Ectodermal cell (in vitro differentiated cells): Measurements from ENCODE around the gene TBC1D22A. TPM values are rescaled to one million over a fixed set of nuclear protein-coding genes. Genes with fewer than 3 reads are reported as not detected.

Experiments used
- H3K27ac ChIP-seq: 2 replicates; pipeline ENCODE4 v1.7.0; 2013; ENCODE audit warnings: mild to moderate bottlenecking, low read depth, low read length; ENCODE audit not compliant: insufficient read depth, poor library complexity, severe bottlenecking
- H3K27me3 ChIP-seq: 2 replicates; pipeline ENCODE4 v1.7.0; 2013; ENCODE audit warnings: mild to moderate bottlenecking, low read length; ENCODE audit not compliant: insufficient read depth, control insufficient read depth, poor library complexity, severe bottlenecking
- H3K36me3 ChIP-seq: one replicate; pipeline ENCODE4 v1.7.0; 2013; ENCODE audit warnings: low read length; ENCODE audit not compliant: control insufficient read depth, insufficient read depth
- H3K4me1 ChIP-seq: one replicate; pipeline ENCODE4 v1.7.0; 2013; ENCODE audit warnings: low read length; ENCODE audit not compliant: control insufficient read depth, insufficient read depth
- H3K4me3 ChIP-seq: 2 replicates; pipeline ENCODE4 v1.7.0; 2013; ENCODE audit warnings: low read depth, low read length, control low read depth; ENCODE audit not compliant: insufficient read depth
- H3K9me3 ChIP-seq: 2 replicates; pipeline ENCODE4 v1.7.0; 2013; ENCODE audit warnings: mild to moderate bottlenecking, low read length, moderate library complexity; ENCODE audit not compliant: control insufficient read depth
- WGBS, 2 experiments: methylation state at CpG; one replicate each; pipeline ENCODE4 v1.1.7; 2013; ENCODE audit warnings: missing lambda C conversion rate in 2 of 2; 5-methylcytosine and 5-hydroxymethylcytosine counted together
- polyA plus RNA-seq, 4 experiments: library from polyadenylated mRNA; stranded (reverse); fragments of 50-300 nt; gene quantifications; one replicate each; pipeline ENCODE4 v1.2.3, GENCODE V29; 2013

TBC1D22A gene, protein sequence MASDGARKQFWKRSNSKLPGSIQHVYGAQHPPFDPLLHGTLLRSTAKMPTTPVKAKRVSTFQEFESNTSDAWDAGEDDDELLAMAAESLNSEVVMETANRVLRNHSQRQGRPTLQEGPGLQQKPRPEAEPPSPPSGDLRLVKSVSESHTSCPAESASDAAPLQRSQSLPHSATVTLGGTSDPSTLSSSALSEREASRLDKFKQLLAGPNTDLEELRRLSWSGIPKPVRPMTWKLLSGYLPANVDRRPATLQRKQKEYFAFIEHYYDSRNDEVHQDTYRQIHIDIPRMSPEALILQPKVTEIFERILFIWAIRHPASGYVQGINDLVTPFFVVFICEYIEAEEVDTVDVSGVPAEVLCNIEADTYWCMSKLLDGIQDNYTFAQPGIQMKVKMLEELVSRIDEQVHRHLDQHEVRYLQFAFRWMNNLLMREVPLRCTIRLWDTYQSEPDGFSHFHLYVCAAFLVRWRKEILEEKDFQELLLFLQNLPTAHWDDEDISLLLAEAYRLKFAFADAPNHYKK
- polyA plus RNA-seq (2013, experiment 1 of 4), result 17.6 TPM
- polyA plus RNA-seq (2013, experiment 2 of 4), result 20.0 TPM
- 13.6 TPM for polyA plus RNA-seq (2013, experiment 3 of 4)
- polyA plus RNA-seq (2013, experiment 4 of 4), result 13.3 TPM

DNA sequence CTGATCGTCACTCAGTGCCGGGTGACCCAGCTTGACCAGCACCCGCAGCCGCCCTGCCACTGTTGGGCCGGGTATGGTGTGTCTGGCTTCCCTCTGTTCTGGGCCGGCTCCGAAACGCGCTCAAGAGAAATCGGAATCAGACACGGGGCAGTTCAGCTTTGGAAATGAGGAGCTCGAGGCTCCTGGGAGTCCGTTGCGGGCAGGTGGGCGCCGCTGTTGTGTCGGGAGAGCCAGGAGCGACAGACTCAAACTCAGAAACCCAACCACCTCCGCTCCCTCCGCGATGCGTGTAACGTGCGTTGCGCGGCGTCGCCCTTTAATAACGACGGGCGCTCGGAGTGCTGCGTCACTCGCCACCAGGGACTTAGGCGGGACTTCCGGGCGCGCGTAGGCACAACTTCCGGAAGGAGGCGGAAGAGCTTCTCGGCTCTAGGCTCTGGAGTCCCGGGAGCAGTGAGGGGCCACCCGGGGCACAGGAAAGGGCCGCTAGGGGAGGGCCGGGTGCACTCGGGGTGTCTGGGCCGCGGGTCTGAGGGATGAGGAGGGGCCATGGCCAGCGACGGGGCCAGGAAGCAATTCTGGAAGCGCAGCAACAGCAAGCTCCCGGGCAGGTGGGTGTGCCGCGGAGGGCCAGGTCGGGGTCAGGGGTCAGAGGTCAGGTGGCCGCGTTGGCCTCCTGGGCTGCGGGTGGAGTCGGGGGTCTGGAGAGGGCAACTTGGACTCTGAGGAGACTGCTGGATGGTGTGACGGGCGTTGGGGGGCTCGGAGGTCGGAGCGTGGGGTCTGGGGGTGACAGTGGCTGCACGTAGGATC lies at the start of gene TBC1D22A:
Gene TBC1D22A, plus strand, starts transcription at position 413 of the 813 bp plus-strand sequence. Its CDS starts 137 bp downstream, at position 550.
- Histone ChIP-seq H3K27ac (peak within 1 kb of the TSS; percentile 90), H3K9me3 (no peaks in the 10 kb centered on the region), H3K36me3 (no peaks in the 10 kb centered on the region), H3K4me1 (no peaks in the 10 kb centered on the region), H3K27me3 (no peaks in the 10 kb centered on the region), H3K4me3 (peak within 1 kb of the TSS; percentile 95)
- WGBS, 2 experiments, result 0 to 1% methylated on average over 66 of the region's 66 CpGs

DNA sequence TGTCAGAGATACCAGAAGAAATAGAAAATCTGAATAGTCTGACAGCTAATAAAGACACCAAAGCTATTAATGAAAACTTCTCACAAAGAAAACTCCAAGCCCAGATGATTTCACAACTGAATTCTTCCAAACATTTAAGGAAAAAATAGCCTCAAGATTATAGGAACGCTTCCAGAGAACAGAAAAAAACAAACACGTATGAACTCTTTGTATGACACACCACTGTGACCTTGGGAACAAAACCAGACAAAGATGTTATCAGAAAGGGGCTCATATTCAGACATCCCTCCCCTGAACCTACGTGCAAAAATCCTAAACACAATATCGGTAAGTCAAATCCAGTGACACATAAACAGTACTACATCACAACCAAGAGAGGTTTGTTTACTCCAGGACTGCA lies 47.9 kb upstream of the TBC1D22A start:
- no peaks in the 10 kb centered on the region for H3K4me1 ChIP-seq
- no peaks in the 10 kb centered on the region for H3K9me3 ChIP-seq
- H3K4me3 ChIP-seq, result no peak overlapping the region
- 97 to 98% methylated on average over 4 of the region's 4 CpGs for WGBS, 2 experiments
- H3K27ac ChIP-seq, result no peak overlapping the region
- H3K27me3 ChIP-seq, result no peaks in the 10 kb centered on the region
- H3K36me3 ChIP-seq, result peaks cover 23% of the 10 kb centered on the region

DNA sequence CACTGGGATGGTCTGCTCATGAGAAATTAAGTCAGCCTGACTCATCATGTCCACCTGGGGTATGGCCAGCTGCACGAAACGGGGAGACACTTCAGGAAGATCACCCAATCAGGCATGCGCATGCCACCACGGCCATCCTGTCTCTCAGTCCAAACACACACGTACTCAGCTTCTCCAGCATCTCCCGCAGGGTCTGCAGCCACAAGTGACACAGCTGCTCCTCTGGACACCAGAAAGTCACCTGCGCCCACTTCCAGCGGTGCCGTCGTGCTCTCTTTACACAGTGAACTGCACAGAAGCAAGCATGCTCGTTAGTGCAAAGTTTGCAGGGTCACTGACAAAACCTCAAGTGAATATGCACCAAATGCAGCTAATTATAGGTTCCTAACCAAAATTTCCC lies 42.5 kb upstream of the TBC1D22A start:
- 93 to 97% methylated on average over 11 of the region's 11 CpGs for WGBS, 2 experiments
- H3K4me3 ChIP-seq, result no peak overlapping the region
- no peaks in the 10 kb centered on the region for H3K27me3 ChIP-seq
- H3K36me3 ChIP-seq, result peaks cover 23% of the 10 kb centered on the region
- H3K4me1 ChIP-seq, result no peaks in the 10 kb centered on the region
- no peak overlapping the region for H3K27ac ChIP-seq
- H3K9me3 ChIP-seq, result no peaks in the 10 kb centered on the region

DNA sequence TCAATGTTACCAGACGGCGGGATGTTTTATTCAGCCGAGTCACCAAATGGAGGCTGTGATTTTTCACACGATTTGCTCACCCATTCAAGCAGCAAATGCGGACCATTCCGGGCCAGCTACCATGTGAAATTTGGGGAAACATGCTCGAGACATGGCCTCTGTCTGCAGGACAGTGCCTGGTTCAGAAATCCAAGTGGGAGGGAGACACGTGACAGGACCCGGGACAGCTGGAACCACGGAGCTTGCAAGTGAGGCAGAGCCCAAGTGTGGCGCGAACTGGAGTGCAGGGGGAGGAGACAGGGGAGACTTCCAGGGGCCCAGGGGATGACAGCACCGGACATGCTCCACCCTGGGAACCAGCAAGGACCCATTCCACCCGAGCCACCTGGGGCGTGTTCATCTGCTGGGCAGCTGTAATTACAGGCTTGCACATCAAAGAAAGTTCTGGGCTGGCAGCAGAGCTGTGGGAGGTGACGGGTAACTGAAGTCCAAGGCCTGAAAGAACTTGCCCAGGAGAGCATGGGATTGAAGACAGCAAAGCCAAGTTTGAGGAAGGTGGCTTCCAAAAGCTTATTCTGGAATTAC lies 40.9 kb upstream of the TBC1D22A start:
- Histone ChIP-seq H3K4me3 (no peak overlapping the region), H3K4me1 (no peaks in the 10 kb centered on the region), H3K27me3 (no peaks in the 10 kb centered on the region), H3K36me3 (peaks cover 19% of the 10 kb centered on the region), H3K27ac (no peak overlapping the region), H3K9me3 (no peaks in the 10 kb centered on the region)
- WGBS, 2 experiments, result 92 to 93% methylated on average over 16 of the region's 16 CpGs

DNA sequence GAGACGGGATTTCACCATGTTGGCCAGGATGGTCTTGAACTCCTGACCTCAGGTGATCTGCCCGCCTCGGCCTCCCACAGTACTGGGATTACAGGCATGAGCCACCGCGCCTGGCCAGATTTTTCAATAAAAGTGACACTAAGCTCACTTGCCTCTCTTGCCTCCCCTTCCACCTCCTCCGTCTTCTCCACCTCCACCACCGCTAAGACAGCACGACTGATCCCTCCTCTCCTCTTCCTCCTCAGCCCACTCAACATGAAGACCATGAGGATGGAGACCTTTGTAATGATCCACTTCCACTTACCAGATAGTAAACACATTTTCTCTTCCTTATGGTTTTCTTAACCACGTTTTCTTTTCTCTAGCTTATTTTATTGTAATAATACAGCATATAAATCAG lies 38.6 kb upstream of the TBC1D22A start:
- Histone ChIP-seq H3K27me3 (no peaks in the 10 kb centered on the region), H3K36me3 (peaks cover 7% of the 10 kb centered on the region), H3K4me3 (no peak overlapping the region), H3K4me1 (no peaks in the 10 kb centered on the region), H3K9me3 (no peaks in the 10 kb centered on the region), H3K27ac (no peak overlapping the region)
- 93 to 95% methylated on average over 9 of the region's 9 CpGs for WGBS, 2 experiments

DNA sequence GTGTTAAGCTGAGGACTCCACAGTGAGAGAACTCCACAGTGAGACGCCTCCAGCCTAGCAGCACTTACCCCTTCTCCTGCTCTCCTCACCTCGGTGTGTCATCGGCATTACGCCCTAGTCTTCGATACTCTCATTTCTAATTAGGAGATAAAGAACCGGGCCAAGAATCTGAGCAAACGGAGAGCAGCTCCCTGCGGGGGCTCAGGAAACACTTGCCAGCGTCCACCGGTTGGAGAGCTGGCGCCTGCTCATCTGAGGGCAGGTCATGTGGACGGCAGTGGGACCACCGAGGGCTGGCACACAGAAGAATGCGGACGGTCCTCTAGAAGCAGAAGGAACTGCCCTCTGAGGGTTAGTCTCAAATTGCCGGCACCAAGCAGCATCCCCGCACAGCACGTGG lies 37.4 kb upstream of the TBC1D22A start:
- Histone ChIP-seq H3K4me1 (no peaks in the 10 kb centered on the region), H3K9me3 (no peaks in the 10 kb centered on the region), H3K36me3 (peaks cover under 1% of the 10 kb centered on the region), H3K27ac (no peak overlapping the region), H3K27me3 (no peaks in the 10 kb centered on the region), H3K4me3 (no peak overlapping the region)
- 90 to 91% methylated on average over 18 of the region's 18 CpGs for WGBS, 2 experiments

DNA sequence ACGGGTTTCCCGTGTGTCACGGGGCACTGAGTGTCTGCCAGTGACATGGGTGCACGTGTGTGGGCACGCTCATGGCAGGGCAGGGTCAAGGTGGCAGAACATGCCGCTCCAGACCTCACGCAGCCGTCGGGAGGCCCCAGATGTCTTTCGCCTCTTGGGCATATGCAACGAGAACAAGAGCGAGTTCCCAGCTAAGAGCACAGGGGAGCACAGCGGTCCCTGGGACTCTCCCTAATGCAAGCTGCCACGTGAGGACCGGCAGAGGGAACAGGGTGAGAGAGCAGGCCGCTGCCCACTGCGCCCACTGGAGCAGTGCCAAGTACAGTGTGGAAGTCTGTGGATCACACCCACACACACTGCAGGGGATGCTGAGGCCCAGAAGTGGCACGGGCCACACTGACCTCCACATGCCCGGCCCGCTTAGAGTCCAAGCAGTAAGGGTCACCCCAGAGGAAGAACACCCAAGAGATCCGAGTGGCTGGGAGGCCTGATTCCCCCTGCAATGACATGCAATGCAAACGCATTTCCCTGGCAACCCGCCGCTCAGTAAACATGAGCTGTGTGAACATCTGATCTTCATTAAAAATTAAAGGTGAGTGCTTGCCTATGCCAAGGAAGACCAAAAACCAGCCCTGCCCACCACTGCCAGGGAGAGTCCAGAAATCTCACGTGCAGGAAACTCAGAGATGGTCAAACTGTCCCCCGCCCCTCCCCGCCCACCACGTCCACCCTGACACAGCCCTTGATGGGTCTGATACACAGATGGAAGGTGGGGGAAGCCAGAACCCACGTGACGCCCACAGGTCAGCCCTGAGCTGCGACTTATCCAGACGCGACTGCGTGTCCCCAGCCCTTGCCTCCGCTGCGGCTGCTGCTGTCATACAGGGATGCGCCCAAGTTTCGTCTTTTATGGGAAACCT lies 36.1 kb upstream of the TBC1D22A start:
- Histone ChIP-seq H3K9me3 (no peaks in the 10 kb centered on the region), H3K4me1 (peaks cover 9% of the 10 kb centered on the region), H3K4me3 (no peak overlapping the region), H3K27ac (no peak overlapping the region), H3K36me3 (no peaks in the 10 kb centered on the region), H3K27me3 (no peaks in the 10 kb centered on the region)
- WGBS, 2 experiments, result 93 to 95% methylated on average over 38 of the region's 38 CpGs

DNA sequence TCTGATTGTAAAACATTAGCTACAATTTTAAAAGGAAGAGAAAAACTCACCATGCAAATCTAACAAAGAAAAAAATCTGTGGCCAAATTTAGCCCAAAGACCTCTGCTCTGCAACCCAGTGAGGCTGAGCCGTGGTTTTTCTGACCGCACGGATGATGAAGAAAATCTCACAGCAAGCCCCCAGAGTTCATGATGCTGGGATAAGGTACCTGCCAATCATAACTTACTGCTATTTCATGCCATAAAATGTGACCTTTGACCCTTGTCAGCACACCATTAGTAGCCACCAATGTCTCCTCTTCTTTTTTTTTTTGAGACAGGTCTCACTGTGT lies 35.5 kb upstream of the TBC1D22A start:
- peaks cover 15% of the 10 kb centered on the region for H3K4me1 ChIP-seq
- no peak overlapping the region for H3K27ac ChIP-seq
- no peak overlapping the region for H3K4me3 ChIP-seq
- H3K36me3 ChIP-seq, result no peaks in the 10 kb centered on the region
- WGBS, 2 experiments, result 94 to 98% methylated on average over 3 of the region's 3 CpGs
- H3K27me3 ChIP-seq, result no peaks in the 10 kb centered on the region
- no peaks in the 10 kb centered on the region for H3K9me3 ChIP-seq

DNA sequence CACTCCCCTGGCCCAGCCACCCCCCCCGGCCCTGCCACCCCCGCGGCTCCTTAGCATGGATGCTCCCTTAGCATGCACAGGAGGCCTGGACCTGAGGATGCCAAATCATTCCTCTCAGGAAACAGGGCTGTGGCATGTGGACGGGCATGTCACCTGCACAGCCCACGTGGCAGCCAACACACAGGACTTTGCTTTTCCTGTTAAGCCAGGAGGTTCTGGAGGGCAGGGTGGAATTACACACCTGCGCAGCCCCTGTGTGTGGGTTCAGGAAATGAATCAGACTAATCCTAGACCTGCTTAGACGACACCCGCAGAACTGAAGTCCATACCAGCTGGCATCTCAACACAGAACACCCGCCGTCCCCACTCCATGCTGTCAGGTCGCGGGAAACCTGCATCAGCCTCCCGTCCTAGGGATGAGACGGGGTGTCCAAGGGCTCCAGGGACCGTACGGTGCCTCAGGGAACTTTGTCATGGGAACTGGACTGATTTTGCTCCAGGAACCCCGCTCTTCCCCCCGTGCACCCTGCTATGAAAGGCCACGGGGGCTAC lies 34.6 kb upstream of the TBC1D22A start:
- Histone ChIP-seq H3K4me1 (peaks cover 18% of the 10 kb centered on the region), H3K36me3 (no peaks in the 10 kb centered on the region), H3K27ac (no peak overlapping the region), H3K4me3 (no peak overlapping the region), H3K9me3 (no peaks in the 10 kb centered on the region), H3K27me3 (no peaks in the 10 kb centered on the region)
- WGBS, 2 experiments, result 91 to 93% methylated on average over 19 of the region's 19 CpGs
